Epithelial cell of prostate (primary cell): Measurements from ENCODE around the gene STEAP1.
"Not testable (repeated sequence)": the region's sequence is repeated elsewhere in the genome, so short reads cannot be mapped to it uniquely, and the experiment has no call there.

Experiments
- DNase-seq: peaks from one replicate; pipeline ENCODE4 v3.0.0-alpha.2; 2011; ENCODE audit warnings: low read depth, low spot score
- H3K27ac ChIP-seq: fragments of 450-650 bp; 2 replicates; pipeline ENCODE4 v1.5.1; 2017; ENCODE audit warnings: mild to moderate bottlenecking

STEAP1 gene

DNA sequence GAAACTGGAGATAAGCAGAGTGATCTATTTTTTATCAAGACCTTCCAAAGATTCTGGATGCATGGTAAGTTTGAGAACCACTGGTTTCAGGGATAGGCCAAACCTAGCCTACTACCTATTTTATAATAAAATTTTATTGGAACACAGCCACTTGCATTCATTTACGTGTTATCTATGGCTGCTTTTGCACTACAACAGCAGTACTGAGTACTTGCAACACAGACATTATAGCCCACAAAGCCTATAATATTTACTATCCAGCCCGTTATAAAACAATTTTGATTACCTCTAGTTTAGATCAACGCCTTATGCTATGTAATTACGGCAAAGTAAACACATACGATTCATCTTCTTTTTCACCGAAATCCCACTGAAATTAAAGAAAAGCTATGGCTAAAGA lies 18.4 kb downstream of the STEAP1 start:
- DNase-seq, result no peak
- no peak overlapping the region for H3K27ac ChIP-seq

DNA sequence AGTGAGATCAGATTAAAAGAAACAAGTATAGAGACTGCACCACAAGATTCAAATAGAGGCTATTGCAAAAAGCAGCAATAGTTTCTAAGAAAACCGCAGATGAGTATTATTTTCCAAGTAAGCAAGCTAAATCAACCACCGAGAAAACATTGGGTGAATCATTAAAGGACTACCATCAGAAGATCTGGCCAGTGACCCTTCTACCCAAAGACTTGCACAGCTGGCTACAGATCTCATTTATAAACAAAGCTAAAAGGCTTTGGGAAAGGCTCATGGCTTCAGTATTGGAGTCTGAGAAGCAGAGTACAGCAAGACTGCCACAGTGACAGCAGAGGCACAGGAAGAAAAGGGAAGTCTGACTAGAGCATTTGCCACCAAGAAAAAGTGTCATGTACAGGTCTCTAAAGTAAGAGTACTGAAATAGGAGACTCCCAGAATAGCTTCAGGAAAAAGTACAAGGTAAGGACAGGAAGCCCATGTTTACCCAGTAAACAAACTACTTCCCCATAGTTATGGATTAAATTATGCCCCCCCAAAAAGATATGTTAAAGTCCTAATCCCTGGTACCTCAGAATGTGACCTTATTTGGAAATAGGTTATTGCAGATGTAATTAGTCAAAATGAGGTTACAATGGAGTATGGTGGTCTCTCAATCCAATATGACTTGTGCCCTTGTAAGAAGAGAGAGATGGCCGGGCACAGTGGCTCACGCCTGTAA lies 19.0 kb downstream of the STEAP1 start:
- H3K27ac ChIP-seq, result no peak overlapping the region
- no peak for DNase-seq

DNA sequence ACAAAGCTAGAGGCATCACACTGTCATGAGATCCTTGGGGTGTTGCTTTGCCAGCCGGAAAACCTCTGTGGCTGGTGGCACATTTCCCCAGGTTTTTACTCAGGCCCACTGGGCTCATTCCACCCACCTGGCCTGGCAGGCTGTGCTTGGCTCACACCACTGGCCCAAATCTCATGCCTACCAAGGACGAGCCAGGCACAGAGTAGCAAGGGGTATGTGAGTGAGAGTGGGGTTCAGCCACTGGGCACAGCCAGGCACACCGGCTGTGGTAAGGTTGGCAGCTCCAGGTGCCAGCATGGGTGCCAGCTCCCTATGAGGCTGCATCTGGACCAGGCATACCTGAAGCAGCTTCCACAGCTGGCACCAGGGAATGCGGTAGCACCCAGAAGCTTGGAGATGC lies 21.4 kb downstream of the STEAP1 start:
- H3K27ac ChIP-seq, result no peak overlapping the region
- no peak for DNase-seq

DNA sequence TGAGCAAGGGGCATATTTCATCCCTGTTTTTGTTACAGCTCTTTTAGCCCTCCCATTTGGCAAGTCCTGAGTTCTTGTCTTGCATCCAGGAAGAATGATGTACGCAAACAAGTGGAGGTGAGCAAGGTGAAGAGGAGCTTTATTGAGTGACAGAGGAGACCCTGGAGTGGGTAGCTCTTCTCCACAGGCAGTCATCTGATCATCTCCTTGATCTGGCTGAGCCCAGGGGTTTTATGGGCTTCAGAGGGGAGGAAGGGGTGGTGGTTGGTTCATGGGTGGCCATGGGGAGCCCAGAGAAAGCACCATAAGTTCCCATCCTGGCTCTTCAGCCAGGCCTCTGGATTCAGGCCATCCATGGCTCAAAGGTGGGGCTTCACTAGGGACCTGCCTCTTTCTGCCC lies 21.9 kb downstream of the STEAP1 start:
- H3K27ac ChIP-seq, result no peak overlapping the region
- DNase-seq, result no peak

DNA sequence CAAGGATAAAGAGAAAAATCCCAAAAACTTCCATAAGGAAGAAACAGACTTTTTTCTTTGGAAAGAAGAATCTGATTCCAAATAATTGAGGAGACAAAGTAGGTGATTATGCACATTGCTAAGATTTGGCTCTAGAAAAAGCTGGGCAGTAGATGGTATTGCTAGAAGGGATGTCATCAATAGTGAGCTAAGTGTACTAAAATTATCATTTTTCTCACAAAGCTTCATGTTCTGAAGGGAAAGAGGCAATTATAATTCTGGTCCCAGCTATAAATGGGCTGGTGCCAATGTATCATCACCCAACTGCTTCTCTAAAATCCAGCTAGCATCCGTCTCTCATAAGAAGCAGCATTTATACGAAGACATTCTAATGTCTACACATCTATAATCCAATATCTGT lies 23.9 kb downstream of the STEAP1 start:
- H3K27ac ChIP-seq, result peak overlapping the region; percentile 90
- no peak for DNase-seq

DNA sequence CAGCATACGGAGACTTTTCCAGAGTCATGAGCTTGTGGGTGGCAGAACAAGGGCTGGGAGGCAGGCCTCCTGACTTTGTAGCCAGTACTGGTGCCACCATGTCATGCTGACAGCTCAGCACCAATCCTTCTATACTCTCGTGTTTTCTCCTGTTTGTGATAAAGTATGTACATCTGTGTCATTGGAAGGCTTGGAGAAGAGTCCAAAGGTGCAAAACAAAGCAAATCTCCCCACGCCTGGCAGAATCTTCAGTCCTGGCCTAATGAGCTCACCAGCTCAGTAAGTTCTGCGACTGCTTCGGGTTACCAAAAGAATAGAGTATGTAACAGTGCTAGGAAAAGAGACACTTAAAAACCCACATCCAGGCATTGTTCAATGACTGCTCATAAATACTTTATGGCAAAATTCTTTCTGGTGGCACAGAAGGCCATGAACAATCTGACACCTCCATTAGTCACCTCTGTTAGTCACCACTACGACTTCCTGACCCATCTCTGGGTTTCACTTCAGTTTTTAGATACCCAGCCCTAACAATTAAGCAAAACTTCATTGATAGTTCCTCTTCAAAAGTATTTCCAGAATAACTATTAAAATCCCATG lies 24.5 kb downstream of the STEAP1 start:
- peak overlapping the region; percentile 90 for H3K27ac ChIP-seq
- DNase-seq, result peak; percentile 62

DNA sequence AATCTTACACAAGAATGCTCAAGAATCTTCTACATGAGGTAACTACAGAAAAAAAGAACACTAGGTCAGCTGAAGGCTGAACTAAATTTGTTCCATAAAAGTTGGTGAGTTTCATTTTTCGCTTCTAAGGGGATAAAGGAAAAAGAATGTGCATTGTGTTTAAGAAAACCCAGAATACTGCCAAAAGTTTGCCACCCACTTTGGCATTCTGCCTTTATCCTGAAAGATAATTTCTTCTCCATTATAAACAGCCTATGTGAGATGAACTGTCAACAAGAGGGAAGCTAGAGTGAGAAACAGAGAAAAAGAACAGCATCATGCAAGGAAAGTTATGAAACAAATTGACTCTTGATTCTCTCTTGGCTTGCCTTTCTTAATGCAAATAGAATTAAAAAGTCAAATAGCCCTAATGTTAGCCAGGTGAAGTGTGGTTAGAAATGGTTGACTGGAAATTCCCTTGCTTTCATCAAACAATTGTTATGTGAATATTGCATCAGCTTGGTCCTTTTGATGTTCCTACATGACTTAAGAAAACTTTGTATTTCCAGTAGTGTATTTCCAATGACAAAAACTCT lies 25.8 kb downstream of the STEAP1 start:
- peak overlapping the region; percentile 90 for H3K27ac ChIP-seq
- DNase-seq, result no peak

DNA sequence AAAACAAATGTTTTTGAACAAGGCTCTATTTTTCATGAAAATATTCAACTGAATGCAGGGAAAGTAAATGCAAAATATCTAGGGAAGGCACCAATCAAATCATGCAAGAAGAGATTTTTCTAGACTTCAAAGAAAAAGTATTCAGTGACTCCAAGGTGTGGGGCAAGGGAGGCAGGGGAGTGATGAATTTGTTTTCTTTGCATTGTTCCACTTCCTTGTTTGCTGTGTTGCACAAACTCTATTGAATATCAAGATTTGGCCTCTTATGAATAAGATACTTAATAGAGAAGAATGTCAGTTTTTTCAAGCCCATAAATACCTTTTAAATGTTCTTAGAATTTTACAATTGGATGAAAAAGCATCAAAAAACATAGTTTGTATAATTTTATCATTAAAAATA lies 26.4 kb downstream of the STEAP1 start:
- DNase-seq, result no peak
- peak overlapping the region; percentile 90 for H3K27ac ChIP-seq

DNA sequence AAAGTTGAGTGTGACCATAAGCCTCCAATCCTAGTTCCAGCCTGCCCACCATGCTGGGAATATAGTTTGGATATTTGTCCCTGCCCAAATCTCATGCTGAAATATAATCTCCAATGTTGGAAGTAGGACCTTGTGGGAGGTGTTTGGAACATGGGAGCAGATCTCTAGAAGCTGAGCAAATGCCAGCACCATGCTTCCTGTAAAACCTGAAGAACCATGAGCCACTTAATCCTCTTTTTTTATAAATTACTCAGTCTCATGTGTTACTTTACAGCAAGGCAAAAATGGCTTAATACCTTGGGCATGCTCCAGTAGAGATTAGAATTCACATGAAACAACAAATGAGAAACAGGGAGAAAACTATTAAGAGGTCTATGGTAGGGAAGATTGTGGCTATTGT lies 27.2 kb downstream of the STEAP1 start:
- DNase-seq, result no peak
- H3K27ac ChIP-seq, result peak overlapping the region; percentile 90

DNA sequence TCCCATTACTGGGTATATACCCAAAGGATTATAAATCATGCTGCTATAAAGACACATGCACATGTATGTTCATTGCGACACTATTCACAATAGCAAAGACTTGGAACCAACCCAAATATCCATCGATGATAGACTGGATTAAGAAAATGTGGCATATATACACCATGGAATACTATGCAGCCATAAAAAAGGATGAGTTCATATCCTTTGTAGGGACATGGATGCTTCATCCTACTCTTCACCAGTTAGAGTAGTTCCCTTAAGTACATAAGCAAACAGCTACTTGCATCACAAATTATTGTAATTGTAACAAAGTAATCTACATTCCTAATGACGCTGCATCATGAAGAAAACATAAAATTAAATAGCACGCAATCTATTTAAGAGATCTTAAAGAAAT lies 32.0 kb downstream of the STEAP1 start:
- H3K27ac ChIP-seq, DNase-seq: not testable (repeated sequence)

DNA sequence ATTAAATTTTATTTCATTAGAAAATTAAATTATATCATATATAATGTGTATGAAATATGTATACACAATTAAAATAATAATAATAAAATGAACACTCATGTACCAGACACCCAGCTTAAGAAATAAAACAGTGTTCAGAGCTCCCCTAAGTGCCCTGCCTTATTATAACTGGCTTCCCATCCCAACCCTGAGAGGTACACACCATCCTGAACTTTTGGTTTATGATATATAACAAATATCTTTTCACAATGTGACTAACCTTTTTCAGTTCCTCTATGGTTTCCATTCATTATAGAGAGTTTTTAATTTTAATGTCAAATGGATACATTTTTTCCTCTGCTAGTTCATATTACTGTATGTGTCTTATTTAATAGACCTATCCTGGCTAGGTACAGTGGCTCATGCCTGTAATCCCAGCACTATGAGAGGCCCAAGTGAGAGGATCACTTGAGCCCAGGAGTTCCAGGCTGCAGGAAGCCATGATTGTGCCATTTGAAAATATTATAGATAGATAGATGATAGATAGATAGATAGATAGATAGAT lies 33.3 kb downstream of the STEAP1 start:
- no peak for DNase-seq

DNA sequence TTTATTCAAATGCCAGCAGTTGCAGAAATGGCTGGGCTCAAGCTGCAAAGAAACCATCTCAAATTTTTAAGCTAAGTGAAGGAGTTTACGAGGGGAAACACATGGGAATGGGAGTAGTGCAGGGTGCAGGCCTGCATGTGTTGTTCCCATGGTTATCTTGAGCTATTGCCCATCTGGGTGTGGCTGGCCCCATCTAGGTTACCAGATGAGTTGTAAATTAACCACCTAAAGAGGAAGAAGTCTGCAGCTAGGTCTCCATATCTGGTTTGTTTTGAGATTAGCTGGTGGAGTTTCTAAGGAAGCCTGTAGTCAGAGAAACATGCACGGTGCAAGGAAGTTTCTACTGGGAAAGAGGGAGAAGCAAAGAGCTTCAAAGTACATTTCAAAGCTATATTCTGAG lies 34.0 kb downstream of the STEAP1 start:
- no peak for DNase-seq
- H3K27ac ChIP-seq, result no peak overlapping the region

More for the DNA sequence above, 33.3 kb downstream of the STEAP1 start:
- no peak overlapping the region for H3K27ac ChIP-seq

DNA sequence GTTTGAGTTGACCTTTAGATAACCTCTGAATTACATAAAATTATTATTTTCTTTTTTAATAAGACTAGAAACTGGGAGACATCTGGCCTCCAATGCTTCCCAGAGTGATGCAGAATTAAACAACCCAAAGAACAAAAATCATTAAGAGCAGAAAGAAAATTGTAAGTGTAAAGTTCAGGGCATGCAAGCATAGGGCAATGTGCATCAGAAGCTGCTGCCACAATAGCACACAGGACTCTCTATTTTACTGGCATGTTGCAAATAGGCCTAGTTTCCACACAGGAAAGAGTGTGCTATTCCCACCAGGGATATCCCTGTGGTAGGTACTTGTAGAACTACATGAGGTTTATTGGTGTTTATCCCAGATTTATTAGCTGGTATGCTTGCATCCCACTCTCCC lies 36.7 kb downstream of the STEAP1 start:
- DNase-seq, result no peak
- H3K27ac ChIP-seq, result no peak overlapping the region

DNA sequence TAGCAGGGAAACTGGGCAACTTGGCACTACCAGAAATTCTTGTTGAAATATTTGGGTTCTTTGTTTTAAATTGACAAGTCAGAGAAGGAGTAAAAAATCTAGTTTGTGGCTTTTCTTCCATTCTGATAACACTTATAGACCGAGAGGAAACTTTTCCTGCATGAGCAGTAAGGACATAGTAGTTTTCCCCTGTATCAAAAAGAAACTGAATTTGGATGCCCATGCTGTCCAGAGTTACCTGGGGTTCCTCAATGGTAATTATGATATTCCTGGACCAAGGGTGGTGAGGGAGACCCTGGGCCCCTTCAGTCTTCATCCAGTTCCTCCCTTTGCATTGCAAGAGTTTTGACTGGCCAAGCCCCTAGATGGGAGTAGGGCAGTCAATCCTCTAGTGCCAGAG lies 37.4 kb downstream of the STEAP1 start:
- DNase-seq, result no peak

DNA sequence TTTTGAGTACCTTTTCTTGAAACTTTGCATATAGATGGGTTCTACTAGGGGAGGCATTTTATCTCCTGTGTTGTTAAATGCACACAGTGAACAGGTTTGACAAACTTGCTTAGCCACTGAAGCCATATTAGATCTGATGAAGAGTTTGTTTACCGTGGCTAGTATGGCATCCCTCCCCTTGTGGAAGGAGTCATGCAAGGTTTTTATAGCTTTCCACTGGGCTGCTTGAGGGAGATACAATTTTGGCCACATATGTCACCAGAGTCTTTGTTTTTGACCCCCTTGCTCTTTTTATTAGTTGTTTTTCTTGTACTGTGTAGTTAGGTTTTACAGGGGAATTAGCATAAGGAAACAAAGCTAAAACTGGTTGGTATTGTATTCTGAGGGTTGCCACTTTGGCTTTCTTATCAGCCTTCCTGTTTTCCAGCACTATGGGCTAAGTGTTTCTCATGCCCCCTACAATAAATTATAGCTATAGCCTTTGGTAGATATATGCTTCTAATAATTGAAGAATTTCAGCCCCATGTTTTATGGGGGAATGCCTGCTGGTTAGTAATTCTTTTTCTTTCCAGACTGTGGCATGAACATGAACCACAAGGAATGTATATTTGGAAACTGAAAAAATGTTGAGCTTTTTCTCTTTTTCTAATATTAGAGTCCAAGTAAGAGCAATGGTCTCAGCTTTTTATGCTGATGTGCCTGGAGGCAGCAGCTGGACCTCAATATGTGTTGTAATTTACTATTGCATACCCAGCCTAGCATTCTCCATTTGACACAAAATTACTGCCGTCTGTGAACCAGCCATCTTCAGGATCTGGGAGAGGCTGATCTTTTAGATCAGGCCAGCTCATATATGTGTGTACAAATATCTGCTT lies 38.8 kb downstream of the STEAP1 start:
- DNase-seq, result no peak
- no peak overlapping the region for H3K27ac ChIP-seq

More for the DNA sequence above, 37.4 kb downstream of the STEAP1 start:
- H3K27ac ChIP-seq, result no peak overlapping the region

DNA sequence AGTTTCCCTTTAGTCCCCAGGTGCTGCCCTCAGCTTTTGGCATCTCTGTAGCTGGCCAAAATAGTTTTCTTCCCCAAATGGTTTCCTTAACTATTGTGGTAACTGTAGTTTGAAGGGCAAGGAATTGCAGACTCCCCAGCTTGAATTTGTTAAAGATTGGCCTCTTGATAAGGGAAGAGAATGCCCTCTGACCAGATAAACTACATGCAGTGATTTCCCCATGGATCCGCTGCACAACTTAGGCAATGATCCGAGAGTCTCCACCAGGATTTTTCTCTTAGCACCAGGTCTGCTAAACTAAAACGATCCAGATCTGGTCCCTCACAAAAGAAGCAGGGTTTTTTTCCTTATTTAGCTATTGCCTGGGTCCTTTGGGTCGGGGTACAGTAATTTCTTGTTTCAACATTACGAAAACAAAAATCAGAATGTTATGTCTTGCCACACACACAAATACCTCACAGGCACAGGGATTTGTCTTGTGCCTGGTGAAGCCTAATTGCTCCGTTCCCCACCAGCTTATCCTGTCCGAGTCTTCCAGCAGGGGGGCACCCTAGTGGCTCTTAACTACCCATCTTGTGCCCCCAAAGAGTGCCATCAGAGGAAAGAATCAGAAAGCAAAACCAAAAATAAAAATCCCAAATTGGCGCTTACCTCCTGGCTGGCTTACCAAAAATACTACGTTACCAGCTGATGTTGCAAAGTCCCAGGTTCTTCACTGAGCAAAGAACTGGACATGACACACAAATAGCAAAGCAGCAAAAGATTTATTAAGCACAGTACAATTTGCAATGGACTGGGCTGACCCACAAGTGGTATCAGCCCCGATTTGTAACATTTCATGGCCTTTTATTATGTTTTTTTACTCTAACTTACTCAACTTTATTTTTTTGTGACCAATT lies 40.9 kb downstream of the STEAP1 start:
- no peak for DNase-seq
- no peak overlapping the region for H3K27ac ChIP-seq

DNA sequence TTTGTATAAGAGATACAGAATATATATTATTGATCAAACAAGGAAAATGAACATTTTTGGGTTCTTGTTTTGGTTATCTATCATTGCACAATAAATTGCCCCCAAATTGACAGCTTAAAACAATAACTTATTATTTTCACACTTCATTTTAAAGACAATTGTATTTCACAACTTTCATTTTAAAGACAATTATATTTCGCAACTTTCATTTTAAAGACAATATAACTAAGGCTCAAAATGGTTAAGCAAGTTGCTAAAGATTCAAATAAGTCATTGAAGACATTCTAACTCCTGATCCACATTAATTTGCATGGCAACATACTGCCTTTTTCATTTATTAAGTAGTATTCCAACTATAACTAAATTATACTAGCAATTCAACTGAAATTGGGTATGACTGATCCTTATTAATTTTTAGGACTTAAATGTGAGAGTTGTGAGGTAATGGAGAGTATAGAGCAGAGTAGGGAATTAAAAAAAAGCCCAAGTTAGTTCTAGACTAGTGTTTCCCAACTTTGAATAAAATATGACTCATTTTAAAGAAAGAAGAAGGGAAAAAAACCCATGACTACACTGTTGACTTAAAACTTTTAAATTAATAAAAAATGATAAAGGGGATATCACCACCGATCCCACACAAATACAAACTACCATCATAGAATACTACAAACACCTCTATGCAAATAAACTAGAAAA lies 47.4 kb downstream of the STEAP1 start:
- no peak for DNase-seq
- H3K27ac ChIP-seq, result no peak overlapping the region

DNA sequence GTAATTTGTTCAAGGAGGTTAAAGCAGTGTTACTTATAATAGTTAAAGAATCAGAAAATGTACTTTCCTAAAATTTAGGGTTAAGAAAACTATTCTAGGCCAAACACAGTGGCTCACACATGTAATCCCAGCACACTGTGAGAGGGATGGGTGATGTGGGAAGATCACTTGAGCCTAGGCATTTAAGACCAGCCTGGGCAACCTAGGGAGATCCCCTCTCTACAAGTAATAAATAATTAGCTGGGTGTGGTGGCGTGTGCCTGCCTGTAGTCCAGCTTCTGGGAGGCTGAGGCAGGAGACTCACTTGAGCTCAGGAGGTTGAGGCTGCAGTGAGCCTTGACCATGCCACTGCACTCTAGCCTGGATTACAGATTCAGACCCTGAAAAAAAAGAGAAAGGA lies 53.7 kb downstream of the STEAP1 start:
- no peak for DNase-seq
- no peak overlapping the region for H3K27ac ChIP-seq

DNA sequence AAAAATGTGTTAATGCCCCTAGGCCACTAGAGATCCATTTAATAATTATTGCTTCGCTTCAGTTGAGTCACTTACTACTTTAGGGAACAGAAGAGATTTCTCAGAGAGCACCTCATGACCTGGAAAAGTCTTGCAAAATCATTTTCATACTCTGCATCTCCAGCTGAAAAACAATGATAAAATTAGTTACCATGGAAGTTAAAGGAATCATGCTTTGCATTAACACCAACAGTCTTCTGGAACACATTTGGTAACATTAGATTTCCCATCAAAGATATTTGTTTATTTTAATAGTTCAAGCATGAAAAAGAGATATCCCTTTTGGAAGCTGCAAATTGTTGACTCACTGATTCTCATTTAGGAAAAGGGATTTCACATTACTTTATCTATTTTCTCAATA lies 55.5 kb downstream of the STEAP1 start:
- DNase-seq, result no peak
- no peak overlapping the region for H3K27ac ChIP-seq
